Activated CD4-positive, alpha-beta T cell treated with anti-CD3 and anti-CD28 coated beads, Interleukin-2, amount 50 U/mL, for 16 hours (primary cell): ENCODE data around the gene MAMDC4.
A peak's percentile ranks its signal among the peaks of the same experiment; 100 is the strongest.
"Not testable (repeated sequence)": the region's sequence is repeated elsewhere in the genome, so short reads cannot be mapped to it uniquely, and the experiment has no call there.

ENCODE experiments used
- DNase-seq: peaks from one replicate; pipeline ENCODE4 v3.0.0-alpha.2; 2020

The MAMDC4 gene

DNA sequence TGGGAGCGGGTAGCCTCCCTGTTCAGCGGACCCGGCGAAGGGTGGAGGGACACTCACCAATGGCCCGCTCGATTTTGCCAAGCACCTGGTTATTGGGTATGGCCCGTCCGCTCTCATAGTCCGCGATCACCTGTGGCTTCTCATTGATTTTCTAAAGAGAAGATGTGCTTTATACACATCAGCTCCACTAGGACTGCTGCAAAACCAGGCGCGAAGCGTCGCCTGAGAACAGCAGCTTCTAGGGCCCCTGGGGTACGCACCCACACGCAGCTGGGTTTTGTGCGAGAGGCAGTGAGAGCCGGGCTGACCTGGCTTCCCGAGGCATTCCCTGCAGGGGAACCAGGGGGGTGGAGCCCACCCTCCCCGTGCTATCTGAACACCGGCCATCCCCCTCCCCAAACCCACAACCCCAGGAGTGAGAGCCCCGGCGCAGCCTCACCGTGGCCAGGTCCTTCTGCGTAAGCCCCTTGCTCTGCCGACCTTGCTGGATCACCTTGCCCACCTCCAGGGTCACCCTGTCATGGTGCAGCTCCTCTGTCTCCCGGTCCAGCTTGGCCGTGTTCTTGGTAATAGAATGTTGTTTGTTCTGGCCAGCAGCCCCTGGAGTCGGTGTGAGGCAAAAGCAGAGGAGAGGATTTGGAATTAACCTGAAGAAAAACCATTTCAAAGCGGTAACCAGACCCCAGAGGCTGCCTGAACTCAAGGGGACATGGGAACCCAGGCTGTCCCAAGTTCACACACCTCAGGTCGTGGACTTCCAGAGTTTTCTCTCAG is 10.9 kb downstream of the MAMDC4 start:
- DNase-seq: no peak

DNA sequence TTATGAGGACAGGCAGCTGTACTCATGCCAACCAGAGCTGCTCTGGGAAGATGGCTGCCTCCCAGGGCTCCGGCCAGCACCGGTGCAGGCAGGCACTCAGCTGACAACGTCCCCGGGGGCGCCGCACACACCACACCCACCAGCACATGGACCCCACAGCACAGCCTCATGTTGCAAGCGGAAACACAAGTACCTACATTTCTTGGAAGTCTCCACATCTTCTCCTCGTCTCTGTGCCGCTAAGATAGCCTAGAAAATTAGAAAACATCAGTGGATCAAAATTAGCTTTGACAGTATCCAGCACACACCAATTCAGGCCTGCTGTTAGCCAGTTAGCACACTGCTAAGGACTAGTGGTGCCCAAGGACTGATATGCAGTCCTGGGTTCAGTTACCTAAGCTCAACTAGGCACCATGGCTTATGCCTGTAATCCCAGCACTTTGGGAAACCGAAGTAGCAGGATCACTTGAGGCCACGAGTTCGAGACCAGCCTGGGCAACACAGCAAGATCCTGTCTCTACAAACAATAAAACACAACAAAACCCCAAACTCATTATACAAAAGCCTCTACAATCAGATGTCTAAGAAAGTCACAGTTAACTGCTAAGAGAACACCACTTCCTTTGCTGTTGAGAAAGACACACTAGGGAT is 11.6 kb downstream of the MAMDC4 start:
- DNase-seq: no peak

DNA sequence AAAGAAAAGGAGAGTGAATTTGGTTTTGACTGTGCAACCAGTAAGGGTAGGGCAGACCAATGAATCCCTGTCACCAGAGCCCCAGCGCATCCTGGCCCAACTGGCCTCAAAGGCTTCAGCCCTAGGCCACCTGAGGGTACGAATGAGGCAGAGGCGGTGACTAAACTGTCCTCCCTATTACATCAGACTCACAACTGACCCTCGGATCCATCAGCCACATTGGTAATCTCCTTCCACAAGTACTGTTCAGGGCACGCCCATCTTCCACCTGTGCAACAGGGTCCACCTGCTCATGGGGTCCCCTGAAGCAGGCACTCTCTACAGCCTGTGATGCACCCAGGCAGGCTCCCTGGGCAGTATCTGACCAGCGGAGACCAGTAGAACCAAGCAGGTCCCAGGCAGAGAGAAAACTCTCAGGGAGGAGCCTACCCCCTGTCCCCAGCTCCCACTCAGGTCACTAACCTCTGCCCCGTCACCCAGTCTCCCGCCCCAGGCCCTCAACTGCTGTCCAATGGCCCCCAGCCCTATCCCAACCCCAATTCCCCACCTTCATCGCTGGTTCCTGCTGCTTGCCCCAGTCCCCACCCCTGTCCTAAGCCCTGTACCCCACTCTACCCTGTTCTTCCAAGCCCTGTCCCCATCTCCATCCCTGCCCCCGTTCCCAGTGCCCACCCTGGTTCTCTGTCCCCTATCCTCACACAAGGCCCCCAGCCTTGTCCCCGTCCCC is 13.1 kb downstream of the MAMDC4 start:
- DNase-seq: no peak

DNA sequence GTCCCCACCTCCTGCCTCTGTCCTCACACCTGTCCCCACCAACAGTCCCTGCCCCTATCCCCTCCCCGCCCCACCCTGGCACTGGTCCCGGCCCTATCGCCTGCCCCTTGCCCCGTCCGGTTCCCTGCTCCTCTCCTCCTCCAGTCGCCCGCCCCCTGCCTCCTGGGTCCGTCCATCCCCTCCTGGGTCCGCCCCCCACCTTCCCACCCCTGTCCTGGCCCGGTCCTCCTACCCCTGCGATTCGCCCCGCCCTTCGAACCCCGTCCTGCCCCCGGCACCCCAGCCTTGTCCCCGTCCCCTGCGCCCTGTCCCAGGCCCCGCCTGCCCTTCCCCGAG is 13.6 kb downstream of the MAMDC4 start:
- peak; percentile 22 for DNase-seq

DNA sequence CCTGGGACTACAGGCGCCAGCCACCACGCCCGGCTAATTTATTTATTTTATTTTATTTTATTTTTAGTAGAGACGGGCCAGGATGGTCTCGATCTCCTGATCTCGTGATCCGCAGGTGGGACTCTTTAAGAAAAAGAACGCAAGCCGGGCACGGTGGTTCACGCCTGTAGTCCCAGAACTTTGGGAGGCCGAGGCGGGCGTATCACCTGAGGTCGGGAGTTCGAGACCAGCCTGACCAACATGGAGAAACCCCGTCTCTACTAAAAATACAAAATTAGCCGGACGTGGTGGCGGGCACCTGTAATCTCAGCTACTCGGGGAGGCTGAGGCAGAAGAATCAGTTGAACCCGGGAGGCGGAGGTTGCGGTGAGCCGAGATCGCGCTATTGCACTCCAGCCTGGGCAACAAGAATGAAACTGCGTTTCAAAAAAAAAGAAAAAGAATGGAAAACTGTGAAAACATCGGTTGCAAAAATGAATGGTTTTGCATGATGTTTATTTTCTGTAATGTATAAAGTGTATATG is 14.8 kb downstream of the MAMDC4 start:
- DNase-seq: not testable (repeated sequence)

DNA sequence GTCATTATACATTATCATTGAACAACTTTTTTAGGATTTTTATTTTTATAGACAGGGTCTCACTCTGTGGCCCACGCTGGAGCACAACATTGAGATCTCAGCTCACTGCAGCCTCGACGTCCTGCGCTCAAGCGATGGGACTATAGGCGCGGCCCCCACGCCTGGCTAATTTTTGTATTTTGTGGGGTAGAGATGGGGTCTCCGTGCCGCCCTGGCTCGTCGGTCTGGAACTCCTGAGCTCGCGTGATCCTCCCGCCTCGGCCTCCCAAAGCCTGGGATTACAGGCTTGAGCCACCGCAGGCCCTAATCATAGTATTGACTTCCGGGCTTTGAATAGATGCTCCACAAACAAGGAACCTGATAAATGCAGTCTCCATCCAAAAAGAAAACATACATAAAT is 15.3 kb downstream of the MAMDC4 start:
- no peak for DNase-seq

DNA sequence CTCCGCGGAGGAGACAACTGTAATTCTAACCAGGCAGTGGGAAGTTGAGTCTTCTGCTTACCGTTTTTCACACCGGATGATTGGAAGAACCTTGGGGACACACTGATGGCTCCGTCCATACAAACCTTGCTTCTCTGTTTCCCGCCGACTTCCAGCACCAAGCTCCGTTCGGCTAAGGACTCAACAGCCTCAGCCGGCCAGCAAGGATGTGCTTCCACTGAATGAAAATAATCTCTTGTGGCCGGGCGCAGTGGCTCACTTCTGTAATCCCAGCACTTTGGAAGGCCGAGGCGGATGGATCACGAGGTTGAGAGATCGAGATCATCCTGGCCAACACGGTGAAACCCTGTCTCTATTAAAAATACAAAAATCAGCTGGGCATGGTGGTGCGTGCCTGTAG is 15.8 kb downstream of the MAMDC4 start:
- DNase-seq: no peak

DNA sequence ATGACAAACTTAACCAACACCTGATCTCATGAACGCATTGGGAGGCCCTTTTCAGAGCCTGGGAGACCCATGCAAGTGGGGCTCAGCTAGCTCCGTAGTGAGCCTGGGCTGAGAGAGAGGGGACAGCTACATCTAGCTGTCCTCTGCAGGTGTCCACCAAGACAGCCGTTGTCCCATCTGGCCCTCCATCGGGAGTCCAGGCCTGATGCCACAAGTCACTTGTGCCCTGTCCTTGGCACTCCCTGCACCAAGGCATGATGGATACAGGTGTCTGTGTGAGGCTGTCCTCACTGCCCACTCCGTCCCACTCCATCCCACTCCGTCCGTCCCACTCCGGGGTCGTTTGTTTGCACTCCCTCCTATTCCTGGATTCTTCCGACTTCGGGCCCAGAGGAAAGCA is 16.5 kb downstream of the MAMDC4 start:
- no peak for DNase-seq

DNA sequence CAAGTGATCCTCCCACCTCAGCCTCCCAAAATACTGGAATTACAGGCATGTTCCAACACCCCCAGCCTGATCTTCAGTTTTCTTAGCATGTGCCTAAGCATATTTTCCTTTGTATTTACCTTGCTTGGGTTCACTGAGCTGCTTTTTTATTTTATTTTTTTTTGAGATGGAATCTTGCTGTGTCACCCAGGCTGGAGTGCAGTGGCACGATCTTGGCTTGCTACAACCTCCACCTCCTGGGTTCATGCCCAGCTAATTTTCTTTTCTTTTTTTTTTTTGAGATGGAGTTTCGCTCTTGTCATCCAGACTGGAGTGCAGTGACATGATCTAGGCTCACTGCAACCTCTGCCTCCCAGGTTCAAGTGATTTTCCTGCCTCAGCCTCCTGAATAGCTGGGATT is 17.5 kb downstream of the MAMDC4 start:
- DNase-seq: not testable (repeated sequence)

DNA sequence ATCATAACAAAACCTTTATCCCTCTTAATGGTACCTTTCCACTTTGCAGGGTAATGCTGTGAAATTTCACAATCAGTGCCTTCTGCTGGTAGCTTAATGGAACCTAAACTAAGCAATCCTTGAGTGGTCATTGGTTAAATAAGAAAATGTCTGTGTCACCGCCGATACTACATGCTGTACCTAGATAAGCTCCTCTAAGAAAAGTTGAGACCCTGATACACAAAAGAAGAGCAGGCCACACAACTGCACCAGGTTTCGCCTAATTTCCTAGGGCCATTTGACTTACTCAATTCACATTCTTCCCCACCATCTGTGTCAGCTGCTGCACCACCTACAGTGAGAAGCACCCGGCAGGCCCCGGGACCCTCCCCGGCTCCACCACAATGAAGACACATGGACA is 23.0 kb downstream of the MAMDC4 start:
- no peak for DNase-seq

DNA sequence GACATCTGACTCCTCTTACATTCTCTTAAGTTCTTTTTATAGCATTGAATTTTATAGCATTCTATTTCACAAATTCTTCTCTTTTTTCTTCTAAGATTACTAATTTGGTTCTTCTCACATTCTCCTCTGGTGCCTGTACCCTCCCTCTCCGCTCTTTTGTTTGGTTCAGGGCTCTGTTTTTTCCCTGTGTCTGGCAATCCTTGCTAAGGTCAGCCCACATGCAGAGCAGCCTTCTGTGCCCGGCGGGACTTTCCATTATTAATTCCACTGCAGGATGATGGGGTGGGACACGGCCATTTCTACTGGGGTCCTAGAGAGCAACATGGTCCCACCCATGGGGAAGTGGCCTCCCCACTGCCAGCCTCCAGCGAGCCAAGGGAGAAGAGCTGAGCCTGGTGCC is 24.3 kb downstream of the MAMDC4 start:
- no peak for DNase-seq

DNA sequence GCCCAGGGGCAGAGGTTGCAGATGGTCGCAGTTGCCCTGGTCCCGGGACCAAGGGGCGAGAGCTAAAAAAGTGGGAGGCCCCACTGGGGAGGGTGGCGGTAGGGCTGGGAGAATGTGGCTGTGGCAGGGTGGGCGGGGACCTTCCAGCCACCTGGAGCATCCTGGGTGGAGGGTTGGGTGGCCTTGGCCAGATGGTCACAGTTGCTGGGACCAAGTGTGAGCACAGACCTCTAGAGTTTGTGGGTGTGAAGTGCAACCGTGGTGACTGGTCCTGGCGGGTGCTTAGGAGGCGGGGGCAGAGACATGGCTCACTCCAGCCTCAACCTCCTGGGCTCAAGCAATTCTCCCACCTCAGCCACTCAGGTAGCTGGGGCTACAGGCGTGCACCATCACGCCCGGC is 28.5 kb downstream of the MAMDC4 start:
- no peak for DNase-seq

DNA sequence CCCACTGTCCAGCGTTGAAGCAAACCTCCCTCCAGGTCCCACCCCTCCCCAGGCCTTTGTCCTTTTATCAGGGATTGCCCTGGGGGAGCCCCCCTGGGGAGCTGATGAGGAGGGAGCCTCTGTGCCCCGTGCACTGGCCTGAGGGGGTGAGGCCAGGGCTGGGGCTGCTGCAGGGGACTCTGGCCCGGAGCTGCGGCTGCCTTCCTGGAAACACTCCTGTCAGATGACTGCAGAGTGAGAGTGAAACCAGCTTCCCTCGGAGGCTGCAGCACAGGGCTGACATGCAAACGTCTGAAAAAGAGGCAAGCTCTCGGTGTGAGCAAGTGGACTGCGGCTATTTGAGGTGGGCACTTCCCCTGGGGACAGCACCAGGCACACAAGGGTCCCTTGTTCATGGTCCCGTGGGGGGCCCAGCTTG is 29.6 kb downstream of the MAMDC4 start:
- DNase-seq: peak; percentile 89

DNA sequence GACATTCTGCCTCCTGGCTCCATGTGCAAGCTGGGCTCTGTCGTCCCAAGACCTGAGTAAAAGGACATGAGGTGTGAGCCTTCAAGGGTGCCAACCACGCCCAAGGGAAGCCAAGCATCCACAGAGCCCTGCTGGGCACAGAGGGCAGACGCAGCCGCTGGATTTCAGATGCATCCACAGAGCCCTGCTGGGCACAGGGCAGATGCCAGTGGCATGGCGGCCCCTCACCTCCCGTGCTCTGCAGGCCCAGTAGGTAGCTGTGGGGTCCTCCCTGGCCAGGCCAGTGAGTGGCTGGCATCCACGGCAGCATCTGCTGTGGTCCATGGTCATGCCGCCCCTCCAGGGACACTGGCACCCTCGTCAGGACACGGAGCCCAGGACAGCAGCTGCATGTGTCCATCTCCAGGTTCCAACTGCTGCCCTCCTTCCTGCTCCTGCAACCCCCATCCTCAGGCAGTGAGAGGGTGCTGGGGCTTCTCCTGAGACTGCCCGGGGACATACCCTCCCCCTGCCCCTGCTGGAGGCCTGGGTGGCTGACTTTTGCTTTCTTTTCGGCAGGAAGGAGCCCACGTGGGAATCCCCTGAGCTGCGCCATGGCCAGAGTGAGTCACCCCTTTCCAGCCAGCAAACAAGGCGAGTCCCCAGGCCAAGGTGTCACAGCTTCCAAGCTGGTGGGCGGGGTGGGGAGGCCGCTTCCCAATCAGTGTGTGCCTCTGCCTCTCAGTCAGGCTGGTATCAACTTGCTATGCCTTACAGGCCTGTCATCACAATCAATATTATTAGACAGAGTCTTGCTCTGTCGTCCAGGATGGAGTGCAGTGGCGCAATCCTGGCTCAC is 30.2 kb downstream of the MAMDC4 start:
- DNase-seq: peak; percentile 96

DNA sequence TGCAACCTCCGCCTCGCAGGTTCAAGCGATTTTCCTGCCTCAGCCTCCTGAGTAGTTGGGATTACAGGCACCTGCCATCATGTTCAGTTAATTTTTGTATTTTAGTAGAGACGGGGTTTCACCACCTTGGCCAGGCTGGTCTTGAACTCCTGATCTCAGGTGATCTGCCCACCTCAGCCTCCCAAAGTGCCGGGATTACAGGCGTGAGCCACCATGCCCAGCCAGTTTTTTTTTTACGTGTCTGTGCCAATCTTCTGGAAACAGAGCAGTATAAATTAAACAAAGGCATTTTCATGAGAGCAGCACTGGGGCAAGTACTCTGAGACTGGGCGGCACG is 30.8 kb downstream of the MAMDC4 start:
- not testable (repeated sequence) for DNase-seq

DNA sequence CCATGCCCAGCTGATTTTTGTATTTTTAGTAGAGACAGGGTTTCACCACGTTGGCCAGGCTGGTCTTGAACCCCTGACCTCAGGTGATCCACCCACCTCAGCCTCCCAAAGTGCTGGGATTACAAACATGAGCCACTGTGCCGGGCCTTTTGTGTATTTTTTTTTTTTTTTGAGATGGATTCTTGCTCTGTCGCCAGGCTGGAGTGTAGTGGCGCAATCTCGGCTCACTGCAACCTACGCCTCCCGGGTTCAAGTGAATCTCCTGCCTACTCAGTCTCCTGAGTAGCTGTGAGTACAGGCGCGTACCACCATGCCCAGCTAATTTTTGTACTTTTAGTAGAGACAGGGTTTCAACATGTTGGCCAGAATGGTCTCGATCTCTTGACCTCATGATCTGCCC is 31.5 kb downstream of the MAMDC4 start:
- DNase-seq: not testable (repeated sequence)

DNA sequence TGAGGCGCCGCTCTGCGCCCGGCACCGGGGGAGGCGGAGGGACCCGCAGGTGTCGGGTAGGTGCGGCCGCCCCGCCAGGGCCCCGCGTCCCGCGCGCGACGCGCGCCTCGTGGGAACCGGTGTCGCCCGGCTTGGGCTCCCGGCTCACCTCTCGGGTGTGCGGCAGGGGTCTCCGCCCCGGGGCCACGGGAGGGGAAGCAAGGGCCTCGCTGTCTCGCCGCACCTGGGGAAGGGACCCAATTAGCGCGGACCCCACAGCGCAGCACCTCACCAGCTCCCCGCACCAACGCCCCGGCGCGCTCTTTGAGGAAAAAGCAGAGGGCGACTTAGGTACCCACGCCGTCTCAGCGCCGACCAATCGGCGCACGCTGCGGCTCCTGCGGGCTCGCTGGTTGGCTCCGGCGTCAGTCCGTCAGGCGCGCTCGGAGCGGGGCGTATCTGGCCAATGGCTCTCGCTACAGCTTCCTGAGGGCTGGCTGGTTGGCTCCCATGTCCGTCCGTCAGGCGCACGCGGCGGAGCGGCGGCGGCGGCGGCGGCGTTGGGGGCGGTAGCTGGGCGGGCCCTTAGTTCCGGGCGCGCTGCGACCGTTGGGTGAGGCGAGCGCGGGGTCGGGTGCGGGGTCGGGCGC is 33.9 kb downstream of the MAMDC4 start, which contains the start of gene TRAF2:
TSS of gene TRAF2 (plus strand) at position 567 of the 629 bp plus-strand sequence. CDS start 12,225 bp downstream, outside the sequence.
- DNase-seq: peak; percentile 99

DNA sequence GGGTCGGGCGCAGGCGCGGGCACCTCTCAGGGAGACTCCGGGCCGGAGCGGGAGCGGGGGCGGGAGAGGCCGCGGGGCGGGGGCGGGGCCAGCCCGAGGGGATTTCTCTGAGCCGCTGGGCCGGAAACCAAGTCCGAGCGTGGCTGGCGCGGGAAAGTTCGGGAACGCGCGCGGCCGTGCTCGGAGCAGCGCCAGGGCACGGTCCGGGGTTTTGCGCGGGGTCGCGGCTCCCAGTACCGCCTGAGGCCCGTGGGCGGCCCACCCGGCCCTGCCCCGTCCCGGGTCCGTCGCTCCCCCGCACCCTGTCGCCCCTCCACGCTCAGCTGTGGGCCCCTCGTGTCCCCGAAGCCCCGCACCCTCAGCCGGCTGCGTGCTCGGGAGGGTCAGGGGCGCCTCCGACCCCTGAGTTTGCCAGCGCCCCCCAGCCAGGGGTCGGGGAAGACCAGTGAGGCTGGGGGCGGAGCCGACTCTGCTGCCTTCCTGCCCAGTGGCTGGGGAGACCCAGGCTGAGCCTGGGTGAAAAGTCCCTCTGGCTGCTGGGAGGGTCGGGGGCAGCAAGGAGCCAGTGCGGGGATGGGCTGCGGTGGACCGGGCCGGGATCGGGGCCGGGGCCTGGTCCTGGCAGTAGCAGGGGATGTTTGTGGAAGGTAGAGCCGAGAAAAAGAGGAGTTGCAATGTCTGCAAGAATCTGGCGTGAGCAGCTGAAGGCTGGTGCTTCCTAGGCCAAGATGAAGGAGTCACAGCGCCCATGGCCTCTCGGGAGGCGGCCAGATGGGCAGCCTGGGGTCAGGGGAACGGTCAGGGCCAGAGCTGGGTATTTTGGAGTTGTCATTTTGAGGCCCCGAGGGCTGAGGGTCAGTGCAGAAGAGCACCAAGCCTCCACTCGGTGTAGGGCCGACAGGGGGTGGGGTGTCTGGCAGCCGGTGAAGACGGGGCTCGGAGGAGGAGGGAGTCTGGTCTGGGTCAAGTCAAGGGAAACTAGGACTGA is 34.8 kb downstream of the MAMDC4 start:
- peak; percentile 45 for DNase-seq

DNA sequence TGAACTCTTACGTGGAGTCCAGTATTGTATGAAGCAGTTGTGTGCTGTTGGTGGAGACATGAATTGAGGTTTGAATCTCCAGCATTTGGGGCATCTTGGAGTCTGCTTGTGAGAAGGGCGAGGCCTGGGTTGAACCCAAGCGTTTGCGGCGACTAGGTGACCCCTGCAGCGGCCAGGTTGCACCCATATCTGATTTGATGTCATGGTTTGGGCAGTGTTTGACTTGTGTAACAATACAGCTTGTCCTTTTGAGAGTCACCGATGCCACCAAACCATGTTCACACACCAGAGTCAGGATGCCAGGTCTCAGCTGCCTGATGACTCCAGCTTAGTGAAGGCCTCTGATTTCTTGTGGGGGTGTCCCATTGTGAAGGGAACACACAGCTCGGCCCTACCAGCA is 36.3 kb downstream of the MAMDC4 start:
- DNase-seq: no peak

DNA sequence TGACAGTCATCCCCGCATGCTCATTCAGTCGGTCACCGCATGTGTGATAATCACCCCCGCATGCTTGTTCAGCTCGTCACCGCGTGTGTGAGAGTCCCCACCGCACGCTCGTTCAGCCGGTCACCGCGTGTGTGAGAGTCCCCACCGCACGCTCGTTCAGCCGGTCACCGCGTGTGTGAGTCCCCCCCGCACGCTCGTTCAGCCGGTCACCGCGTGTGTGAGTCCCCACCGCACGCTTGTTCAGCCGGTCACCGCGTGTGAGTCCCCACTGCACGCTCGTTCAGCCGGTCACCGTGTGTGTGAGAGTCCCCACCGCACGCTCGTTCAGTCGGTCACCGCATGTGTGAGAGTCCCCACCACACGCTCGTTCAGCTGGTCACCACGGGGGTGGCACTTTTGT is 37.7 kb downstream of the MAMDC4 start:
- DNase-seq: no peak

DNA sequence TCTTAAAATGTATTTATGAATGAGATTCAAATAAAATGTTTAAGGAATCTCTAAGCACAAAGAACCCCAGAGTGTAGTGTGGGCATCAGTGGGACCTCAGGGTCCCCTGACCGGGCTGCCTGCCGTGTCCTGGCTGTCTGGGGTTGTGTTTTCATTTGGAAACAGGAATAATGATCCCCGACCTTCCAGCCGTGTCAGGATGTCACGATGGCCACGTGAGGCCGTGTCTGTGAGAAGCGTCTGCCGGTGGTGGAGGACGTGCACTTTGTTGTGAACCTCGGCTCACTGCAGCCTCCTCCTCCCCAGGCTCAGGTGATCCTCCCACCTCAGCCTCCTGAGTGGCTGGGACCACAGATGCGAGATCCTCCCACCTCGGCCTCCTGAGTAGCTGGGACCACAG is 38.5 kb downstream of the MAMDC4 start:
- DNase-seq: no peak
